ENCODE data around the gene ZNF74.
"Not testable (repeated sequence)": the region's sequence is repeated elsewhere in the genome, so short reads cannot be mapped to it uniquely, and the experiment has no call there.

ZNF74 gene

DNA sequence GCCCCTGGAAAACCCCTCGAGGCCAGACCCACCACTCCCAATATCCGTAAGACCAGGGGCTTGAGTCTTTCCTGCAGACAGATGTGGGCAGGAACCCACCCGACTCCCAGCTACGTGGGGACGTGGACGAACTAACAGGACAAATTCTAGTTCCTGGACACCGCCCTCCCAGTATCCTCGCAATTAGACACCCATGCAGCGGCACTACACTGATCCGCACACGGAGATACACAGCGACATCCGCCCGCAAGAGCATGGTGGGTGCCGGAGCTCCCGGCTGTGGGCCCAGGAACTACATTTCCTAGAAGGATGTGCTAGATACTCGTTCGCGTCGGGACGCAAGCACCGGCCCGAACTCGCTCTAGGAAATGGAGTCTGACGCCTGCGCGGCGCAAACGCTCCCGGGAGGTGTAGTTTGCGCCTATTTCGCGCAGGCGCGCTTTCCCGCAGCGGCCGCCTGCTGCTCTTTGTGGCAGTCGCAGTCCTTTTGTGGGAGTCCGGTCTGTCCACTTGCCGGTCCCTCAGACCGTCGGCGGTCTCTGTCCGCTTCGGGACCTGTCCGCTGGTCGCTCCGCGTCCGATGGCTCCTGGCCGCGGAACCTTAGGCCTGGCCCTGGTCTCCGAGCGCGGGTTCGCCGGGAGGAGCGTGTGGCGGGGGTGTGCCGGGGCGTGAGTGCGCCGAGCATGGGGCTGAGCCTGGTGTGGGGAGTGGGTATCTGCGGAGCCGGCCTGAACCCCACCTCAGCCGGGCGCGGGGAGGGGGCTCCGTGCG lies at the start of gene ZNF74:
ZNF74 (plus strand) TSS at position 447 of the 772 bp plus-strand sequence. CDS start 478 bp downstream, outside the sequence.
- peak; percentile 74 for DNase-seq (ENCODE audit: low read depth)

DNA sequence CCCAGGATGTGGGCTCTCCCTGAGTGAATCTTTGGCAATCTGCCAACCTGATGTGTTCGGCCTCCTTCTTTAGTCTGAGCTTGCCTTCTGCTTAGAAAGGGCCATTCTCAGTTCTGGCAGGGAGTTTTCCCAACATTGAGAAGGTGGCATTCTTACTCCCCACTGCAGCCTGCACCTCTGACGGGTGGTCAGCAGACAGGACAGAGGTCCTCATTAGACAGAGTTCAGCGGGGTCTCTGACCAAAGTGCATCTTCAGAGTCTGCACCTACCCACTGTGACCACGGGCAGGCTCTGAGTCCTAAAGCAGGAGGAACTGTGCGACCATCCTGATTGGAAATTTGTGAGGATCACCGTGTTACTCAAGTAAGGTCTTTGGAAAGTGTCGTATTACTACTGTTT lies 47.4 kb upstream of the ZNF74 start:
- not testable (repeated sequence) for DNase-seq (ENCODE audit: low read depth)

DNA sequence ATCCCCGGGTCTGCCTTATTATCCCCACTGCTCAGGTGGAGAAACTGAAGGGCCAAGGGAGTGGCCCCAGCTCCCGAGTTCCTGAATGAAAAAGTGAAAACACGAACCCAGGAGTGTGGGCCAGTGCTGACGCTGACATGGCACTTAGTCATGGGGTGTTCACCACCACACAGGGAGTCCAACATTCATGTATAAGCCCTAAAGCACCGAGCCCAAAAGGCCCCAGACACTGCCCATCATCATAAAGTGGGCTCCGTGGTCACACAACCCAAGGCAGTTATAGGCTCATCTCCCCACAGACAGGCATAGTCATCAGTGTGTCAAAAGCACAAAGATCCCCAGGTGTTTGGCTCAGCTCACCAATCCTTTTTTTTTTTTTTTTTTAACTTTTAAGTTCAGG lies 41.4 kb upstream of the ZNF74 start:
- not testable (repeated sequence) for DNase-seq (ENCODE audit: low read depth)

DNA sequence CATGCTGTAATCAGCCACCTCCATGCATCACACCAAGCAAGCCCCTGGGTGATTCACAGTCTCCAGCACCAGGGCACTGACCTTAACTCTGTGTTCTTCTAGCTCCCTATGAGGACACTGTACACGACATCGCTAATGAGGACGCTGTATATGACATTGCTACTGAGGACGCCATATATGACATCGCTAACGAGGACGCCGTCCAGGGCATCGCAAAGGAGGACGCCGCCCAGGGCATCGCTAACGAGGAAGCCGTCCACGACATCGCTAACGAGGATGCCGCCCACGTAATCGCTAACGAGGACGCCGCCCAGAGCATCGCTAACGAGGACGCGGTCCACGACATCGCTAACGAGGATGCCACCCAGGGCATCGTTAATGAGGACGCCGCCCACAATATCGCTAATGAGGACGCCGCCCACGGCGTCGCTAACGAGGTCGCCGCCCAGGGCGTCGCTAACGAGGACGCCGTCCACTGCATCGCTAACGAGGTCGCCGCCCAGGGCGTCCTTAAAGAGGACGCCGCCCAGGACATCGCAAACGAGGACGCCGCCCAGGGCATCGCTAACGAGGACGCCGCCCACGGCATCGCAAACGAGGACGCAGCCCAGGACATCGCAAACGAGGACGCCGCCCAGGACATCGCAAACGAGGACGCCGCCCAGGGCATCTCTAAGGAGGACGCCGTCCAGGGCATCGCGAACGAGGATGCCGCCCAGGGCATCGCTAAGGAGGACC lies 39.5 kb upstream of the ZNF74 start:
- DNase-seq (ENCODE audit: low read depth): no peak

DNA sequence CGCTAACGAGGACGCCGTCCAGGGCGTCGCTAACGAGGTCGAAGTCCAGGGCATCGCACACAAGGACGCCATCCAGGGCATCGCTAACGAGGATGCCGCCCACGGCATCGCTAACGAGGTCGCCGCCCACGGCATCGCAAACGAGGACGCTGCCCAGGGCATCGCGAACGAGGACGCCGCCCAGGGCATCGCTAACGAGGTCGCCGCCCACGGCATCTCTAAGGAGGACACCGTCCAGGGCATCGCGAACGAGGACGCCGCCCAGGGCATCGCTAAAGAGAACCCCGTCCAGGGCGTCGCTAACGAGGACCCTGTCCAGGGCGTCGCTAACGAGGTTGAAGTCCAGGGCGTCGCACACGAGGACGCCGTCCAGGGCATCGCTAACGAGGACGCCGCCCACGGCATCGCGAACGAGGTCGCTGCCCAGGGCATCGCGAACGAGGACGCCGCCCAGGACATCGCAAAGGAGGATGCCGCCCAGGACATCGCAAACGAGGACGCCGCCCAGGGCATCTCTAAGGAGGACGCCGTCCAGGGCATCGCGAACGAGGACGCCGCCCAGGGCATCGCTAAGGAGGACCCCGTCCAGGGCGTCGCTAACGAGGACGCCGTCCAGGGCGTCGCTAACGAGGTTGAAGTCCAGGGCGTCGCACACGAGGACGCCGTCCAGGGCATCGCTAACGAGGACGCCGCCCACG lies 37.9 kb upstream of the ZNF74 start:
- not testable (repeated sequence) for DNase-seq (ENCODE audit: low read depth)

DNA sequence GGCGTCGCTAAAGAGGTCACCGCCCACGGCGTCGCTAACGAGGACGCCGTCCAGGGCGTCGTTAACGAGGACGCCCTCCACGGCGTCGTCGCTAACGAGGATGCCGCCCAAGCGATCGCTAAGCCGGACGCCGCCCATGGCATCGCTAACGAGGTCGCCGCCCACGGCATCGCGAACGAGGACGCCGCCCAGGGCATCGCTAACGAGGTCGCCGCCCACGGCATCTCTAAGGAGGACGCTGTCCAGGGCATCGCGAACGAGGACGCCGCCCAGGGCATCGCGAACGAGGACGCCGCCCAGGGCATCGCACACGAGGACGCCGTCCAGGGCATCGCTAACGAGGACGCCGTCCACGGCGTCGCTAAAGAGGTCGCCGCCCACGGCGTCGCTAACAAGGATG lies 37.0 kb upstream of the ZNF74 start:
- DNase-seq (ENCODE audit: low read depth): not testable (repeated sequence)

DNA sequence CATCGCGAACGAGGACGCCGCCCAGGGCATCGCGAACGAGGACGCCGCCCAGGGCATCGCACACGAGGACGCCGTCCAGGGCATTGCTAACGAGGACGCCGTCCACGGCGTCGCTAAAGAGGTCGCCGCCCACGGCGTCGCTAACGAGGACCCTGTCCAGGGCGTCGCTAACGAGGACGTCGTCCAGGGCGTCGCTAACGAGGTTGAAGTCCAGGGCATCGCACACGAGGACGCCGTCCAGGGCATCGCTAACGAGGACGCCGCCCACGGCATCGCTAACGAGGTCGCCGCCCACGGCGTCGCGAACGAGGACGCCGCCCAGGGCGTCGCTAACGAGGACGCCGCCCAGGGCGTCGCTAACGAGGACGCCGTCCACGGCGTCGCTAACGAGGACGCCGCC lies 36.0 kb upstream of the ZNF74 start:
- not testable (repeated sequence) for DNase-seq (ENCODE audit: low read depth)

DNA sequence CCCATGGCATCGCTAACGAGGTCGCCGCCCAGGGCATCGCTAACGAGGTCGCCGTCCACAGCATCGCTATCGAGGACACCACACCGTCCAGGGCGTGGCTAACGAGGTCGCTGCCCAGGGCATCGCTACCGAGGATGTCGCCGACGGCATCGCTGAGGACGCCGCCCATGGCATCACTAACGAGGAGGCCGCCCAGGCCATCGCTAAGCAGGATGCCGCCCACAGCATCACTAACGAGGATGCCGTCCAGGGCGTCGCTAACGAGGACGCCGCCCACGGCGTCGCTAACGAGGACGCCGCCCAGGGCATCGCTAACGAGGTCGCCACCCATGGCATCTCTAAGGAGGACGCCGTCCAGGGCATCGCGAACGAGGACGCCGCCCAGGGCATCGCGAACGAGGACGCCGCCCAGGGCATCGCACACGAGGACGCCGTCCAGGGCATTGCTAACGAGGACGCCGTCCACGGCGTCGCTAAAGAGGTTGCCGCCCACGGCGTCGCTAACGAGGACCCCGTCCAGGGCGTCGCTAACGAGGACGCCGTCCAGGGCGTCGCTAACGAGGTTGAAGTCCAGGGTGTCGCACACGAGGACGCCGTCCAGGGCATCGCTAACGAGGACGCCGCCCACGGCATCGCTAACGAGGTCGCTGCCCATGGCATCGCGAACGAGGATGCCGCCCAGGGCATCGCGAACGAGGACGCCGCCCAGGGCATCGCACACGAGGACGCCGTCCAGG lies 35.3 kb upstream of the ZNF74 start:
- not testable (repeated sequence) for DNase-seq (ENCODE audit: low read depth)

DNA sequence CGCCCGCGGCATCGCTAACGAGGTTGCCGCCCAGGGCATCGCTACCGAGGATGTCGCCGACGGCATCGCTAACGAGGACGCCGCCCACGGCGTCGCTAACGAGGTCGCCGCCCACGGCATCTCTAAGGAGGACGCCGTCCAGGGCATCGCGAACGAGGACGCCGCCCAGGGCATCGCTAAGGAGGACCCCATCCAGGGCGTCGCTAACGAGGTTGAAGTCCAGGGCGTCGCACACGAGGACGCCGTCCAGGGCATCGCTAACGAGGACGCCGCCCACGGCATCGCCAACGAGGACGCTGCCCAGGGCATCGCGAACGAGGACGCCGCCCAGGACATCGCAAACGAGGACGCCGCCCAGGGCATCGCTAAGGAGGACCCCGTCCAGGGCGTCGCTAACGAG lies 33.7 kb upstream of the ZNF74 start:
- not testable (repeated sequence) for DNase-seq (ENCODE audit: low read depth)

DNA sequence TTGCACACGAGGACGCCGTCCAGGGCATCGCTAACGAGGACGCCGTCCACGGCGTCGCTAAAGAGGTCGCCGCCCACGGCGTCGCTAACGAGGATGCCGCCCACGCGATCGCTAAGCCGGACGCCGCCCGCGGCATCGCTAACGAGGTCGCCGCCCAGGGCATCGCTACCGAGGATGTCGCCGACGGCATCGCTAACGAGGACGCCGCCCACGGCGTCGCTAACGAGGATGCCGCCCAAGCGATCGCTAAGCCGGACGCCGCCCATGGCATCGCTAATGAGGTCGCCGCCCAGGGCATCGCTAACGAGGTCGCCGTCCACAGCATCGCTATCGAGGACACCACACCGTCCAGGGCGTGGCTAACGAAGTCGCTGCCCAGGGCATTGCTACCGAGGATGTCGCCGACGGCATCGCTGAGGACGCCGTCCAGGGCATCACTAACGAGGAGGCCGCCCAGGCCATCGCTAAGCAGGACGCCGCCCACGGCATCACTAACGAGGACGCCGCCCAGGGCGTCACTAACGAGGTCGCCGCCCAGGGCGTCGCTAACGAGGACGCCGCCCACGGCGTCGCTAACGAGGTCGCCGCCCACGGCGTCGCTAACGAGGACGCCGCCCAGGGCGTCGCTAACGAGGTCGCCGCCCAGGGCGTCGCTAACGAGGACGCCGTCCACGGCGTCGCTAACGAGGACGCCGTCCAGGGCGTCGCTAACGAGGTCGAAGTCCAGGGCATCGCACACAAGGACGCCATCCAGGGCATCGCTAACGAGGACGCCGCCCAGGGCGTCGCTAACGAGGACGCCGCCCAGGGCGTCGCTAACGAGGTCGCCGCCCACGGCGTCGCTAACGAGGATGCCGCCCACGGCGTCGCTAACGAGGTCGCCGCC lies 32.8 kb upstream of the ZNF74 start:
- not testable (repeated sequence) for DNase-seq (ENCODE audit: low read depth)

DNA sequence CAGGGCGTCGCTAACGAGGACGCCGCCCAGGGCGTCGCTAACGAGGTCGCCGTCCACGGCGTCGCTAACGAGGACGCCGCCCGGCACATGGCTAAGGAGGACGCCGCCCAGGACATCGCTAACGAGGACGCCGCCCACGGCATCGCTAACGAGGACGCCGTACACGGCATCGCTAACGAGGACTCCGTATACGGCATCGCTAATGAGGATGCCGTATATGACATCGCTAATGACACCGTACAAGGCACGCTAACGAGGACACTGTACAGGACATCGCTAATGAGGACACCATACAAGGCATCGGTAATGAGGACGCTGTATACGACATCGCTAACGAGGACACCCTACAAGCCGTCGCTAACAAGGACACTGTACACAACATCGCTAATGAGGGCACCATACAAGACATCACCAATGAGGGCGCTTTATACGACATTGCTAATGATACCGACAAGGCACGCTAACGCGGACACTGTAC lies 32.2 kb upstream of the ZNF74 start:
- not testable (repeated sequence) for DNase-seq (ENCODE audit: low read depth)

DNA sequence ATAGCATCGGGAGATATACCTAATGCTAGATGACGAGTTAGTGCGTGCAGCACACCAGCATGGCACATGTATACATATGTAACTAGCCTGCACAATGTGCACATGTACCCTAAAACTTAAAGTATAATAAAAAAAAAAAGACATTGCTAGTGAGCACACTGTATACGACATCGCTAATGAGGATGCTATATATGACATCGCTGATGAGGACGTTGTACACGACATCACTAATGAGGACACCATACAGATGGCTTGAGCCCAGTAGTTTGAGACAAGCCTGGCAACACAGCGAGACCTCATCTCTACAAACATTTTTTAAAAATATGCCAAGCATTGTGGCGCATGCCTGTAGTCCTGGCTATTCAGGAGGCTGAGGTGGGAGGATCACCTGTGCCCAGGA lies 31.5 kb upstream of the ZNF74 start:
- not testable (repeated sequence) for DNase-seq (ENCODE audit: low read depth)

DNA sequence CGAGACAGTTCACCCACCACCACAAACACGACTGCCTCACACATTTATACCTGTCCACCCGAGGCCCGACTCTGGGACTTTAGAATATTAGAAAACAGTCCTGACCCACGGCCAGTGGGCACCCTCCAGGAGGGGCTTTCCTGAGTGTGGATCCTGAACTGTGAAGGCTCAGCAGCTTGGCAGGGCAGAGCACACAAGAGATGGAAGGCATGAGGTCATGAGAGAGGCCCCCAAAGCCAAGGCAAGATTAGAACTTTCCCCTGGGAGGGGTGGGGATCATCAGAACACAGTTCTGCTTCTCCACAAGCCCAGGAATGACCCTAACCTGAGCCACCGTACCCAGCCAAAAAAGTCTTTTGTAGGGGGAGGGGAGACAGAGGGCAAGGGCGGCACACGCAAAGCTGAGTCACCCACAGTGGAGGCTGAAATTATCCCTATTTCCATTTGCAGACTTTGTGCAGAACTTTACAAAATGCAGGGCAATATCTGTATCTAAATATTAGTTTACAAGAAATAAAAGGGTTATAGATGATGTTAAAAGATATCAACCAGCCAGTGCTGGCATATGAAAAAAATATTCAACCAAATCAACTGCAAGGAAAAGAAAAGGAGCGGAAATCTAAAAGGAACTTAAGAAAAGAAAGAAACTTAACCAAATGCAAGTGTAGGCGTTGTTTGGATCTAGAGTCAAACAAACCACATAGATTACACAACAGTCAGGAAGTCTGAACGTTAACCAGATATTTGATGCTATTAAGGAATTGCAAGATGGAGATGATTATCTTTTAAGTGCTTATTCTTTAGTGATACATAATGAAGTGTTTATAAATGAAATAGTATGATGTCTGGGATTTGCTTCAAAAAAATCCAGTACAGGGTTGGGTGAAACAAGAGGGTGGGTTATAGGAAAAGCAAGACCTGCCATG lies 29.4 kb upstream of the ZNF74 start:
- DNase-seq (ENCODE audit: low read depth): not testable (repeated sequence)

DNA sequence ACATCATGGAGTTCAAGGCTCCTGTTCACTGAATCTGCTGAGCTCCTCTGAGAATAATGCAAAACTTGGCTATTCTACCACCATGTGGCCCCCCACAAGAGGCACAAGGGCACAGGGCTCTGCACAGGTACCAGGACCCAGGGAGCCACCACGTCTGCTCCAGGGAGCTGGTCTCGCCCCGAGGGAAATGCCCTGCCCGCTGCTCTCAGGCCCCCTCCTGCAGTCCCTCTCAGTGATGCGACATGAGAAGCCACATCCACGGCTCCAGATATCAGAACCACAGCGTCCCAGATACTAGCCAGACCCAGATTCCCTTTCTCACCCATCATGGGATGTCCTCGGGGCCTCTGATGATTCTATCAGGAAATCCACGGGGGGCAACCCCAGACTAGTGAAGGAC lies 27.1 kb upstream of the ZNF74 start:
- not testable (repeated sequence) for DNase-seq (ENCODE audit: low read depth)

DNA sequence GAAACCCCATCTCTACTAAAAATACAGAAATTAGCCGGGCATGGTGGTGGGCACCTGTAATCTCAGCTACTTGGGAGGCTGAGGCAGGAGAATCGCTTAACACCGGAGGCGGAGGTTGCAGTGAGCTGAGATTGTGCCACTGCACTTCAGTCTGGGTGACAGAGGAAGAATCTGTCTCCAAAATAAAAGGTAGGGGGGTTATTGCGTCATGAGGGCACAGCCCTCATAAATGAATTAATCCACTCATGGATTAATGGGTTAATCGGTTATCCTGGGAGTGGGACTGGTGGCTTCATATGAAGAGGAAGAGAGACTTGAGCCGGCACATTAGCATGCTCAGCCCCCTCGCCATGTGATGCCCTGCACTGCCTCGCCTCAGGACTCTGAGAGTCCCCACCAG lies 25.1 kb upstream of the ZNF74 start:
- DNase-seq (ENCODE audit: low read depth): not testable (repeated sequence)

DNA sequence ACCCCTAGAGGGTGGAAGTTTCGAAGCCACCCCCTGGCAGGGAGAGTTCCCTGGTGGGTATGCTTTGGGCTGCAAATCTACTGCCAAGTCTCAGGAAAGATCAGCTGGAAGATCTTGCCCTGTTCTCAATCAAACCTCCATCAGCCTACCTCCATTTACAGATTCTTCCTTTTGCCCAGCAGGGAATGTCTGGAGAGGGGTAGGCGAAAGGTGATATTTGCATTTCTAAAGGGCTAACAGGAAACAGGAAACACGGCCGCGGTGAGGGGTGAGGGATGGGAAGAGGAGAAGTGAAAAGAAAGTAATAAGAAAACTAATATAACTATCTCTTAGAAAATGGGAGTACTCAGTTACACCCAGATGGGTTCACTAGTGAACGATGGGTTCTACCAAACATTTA lies 22.3 kb upstream of the ZNF74 start:
- not testable (repeated sequence) for DNase-seq (ENCODE audit: low read depth)

DNA sequence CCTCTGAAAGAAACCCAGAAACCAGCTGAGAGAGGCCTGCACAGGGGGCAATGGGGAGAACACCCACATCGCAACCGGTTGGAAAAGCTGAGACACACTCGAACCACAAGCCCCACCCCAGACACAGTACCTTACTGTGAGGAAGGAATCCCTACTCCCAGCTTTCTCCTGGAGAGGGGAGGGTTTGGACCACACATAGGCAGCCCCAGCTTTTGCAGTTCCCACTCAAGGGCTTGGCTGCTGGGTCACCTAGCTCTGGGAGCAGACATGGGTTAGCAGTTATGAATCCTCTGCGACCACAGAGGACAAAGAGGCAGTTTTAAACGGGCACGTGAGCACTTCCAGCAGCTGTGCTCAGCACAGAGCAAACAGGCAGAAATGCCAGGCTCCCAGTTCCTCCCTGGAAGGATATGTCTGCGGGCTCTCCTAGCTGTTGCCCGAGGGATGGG lies 21.5 kb upstream of the ZNF74 start:
- not testable (repeated sequence) for DNase-seq (ENCODE audit: low read depth)

DNA sequence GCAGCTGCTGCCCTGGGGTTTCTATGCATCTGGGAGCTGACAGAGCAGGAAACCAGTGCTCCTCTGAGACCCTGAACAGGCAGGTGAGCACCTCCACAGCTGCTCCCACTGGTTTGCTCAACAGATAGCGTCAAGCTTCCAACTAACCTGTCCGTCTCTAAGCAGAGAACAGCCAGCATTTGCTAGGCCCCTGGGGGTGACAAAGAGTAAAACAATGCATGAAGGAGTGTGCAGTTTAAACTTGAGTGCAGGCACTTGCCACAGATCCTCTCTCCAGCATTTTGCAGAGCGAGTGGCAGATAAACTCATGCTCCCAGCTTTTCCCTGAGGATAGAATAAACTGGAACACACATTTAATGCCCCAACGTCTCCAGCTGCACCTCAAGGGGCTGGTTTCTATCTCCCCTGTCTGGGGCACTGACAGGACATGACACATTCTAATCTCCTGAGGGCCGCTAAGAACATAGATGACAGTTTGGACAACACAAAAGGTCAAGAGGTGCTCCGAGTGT lies 20.7 kb upstream of the ZNF74 start:
- DNase-seq (ENCODE audit: low read depth): not testable (repeated sequence)

DNA sequence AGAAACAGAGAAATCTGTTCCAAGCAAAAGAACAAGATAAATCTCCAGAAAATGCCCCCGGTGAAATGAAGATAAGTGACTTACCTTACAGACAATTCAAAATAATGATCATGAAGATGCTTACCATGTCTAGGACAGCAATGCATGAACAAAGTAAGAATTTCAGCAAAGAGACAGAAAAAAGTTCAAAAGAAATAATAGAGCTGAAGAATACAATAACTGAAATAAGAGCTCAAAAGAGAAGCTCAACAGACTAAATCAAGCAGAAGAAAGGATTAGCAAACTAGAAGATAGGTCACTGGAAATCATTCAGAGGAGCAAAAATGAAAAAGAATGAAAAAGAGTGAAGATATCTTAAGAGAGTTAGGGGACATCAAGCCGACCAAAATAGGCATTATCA lies 19.8 kb upstream of the ZNF74 start:
- DNase-seq (ENCODE audit: low read depth): not testable (repeated sequence)
